Measurements from ENCODE around the gene CEBPE. TPM values are rescaled to one million over a fixed set of nuclear protein-coding genes. Genes with fewer than 3 reads are reported as not detected.

Gene CEBPE
- total RNA-seq, 1 donor from 2014 or later, result not detected

DNA sequence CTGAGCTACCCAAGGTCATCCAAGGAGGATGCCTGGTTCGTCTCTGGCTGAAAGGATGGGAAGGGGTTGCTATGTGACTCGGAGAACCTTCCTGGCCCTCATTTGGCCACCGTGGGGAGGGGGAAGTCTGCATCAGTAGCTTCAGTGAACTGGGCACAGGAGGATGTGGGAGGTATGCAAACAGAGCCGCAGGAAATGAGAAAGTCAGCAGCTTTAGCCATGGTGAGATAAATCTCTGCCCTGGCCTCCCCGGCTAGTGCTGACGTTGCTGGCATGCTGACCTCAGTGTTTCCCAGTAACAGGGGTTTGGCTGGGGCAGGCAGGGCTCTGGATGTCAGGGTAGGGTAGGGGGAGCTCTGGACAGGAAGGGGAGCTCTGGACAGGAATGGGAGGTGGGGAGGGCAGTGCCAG is 2.3 kb upstream of the CEBPE start:
- DNase-seq (ENCODE audit: low spot score), result no peak
- peaks cover 3% of the 10 kb centered on the region for H3K27me3 Mint-ChIP-seq (ENCODE audit: low read depth)
- TF ChIP-seq, protein P1, sequence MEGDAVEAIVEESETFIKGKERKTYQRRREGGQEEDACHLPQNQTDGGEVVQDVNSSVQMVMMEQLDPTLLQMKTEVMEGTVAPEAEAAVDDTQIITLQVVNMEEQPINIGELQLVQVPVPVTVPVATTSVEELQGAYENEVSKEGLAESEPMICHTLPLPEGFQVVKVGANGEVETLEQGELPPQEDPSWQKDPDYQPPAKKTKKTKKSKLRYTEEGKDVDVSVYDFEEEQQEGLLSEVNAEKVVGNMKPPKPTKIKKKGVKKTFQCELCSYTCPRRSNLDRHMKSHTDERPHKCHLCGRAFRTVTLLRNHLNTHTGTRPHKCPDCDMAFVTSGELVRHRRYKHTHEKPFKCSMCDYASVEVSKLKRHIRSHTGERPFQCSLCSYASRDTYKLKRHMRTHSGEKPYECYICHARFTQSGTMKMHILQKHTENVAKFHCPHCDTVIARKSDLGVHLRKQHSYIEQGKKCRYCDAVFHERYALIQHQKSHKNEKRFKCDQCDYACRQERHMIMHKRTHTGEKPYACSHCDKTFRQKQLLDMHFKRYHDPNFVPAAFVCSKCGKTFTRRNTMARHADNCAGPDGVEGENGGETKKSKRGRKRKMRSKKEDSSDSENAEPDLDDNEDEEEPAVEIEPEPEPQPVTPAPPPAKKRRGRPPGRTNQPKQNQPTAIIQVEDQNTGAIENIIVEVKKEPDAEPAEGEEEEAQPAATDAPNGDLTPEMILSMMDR (IDR thresholded peaks at IDR 0.05), result no peak
- H3K4me3 Mint-ChIP-seq (ENCODE audit: unreplicated experiment), result no peak overlapping the region
- no peaks in the 10 kb centered on the region for H3K36me3 Mint-ChIP-seq (ENCODE audit: low read depth)
- H3K27ac Mint-ChIP-seq (ENCODE audit: unreplicated experiment), result peak overlapping the region; percentile 22
- H3K9me3 Mint-ChIP-seq (ENCODE audit: low read depth), result no peaks in the 10 kb centered on the region
- peaks cover 9% of the 10 kb centered on the region for H3K4me1 Mint-ChIP-seq (ENCODE audit: low read depth)

DNA sequence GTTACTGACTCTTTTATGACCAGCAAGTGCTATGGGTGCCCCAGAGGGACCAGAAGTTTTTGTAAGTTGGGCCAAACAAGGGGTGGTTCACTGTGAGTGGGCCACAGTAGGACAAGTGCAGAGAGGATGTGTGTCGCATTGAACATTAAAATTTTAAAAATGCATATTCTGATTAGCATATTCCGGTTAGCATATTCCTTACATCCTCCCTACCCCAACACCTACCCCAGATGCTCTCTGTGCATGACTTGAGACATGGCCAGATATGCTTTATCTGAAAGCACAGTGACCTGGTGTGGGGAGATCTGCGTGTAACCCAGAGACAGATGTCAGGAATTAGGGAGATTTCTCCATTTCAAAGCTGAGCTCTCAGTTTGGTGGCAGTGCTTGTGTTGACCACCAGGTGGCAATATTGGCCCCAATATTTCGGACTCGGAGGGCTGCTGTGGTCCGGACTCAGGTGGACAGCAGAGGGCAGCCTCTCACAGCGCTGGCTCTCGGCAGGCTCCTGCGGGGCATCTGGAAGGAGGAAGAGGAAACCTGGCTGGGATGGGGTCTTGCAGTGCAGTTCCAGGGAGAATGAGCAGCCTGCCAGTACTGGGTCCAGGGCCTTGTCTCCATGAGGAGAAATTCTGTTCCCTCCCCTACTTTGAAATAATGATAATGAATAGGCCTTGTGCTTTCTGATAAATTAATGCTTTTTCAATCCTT is 1.6 kb upstream of the CEBPE start:
- no peak overlapping the region for H3K4me3 Mint-ChIP-seq (ENCODE audit: unreplicated experiment)
- no peaks in the 10 kb centered on the region for H3K36me3 Mint-ChIP-seq (ENCODE audit: low read depth)
- DNase-seq (ENCODE audit: low spot score), result no peak
- H3K9me3 Mint-ChIP-seq (ENCODE audit: low read depth), result no peaks in the 10 kb centered on the region
- no peaks in the 10 kb centered on the region for H3K27me3 Mint-ChIP-seq (ENCODE audit: low read depth)
- no peak overlapping the region for H3K27ac Mint-ChIP-seq (ENCODE audit: unreplicated experiment)
- H3K4me1 Mint-ChIP-seq (ENCODE audit: low read depth), result peaks cover 9% of the 10 kb centered on the region
- TF ChIP-seq, protein P1 (IDR thresholded peaks at IDR 0.05), result peak; percentile 100

DNA sequence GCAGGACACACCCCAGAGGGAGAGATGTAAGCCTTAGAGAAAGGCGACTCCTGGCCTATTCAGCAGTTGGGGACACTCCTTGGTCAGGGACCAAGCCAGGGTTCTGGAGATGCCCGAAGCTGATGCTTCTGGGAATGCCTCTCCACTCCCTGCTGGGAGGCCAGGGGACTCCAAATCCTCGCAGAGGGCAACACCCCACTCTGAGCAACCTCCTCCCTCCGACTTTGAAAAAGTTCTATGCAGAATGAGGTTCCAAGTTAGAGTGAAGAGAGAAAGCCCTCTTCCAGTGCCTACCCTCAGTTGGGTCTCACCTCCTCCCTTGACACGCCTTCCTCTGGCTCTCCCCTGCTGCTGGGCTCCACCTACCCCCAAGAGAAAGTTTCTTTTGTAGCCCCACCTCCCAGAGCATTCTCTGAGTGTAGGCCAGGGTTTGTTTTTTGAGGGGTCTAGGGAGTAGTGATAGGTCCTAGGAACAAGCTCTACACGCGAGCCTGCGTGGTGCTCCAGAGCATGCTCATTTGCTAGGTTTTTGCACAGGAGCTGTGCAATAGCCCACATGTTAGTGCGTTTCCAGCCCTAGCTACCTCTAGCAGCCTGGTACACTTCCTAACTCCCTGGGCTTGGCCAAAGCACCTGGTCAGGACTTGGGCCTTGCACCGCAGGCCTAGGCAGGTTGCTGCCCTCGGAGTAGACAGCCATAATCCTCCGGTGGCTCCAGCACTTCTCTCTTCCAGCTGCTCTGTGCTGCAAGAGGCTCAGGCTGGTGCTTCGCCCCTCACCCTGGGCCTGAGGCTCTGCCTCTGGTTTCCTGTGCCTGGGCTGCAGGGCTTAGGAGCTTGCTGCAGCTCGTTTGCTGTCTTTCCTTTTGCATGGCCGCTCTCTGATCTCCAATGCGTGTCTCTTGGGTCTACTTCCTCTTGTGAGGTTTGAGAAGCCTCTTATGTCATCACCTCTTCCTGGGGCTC is 590 bp upstream of the CEBPE start:
- no peak for DNase-seq (ENCODE audit: low spot score)
- Mint-ChIP-seq H3K27ac (ENCODE audit: unreplicated experiment) (no peak overlapping the region), H3K4me1 (ENCODE audit: low read depth) (peaks cover 15% of the 10 kb centered on the region), H3K27me3 (ENCODE audit: low read depth) (no peaks in the 10 kb centered on the region), H3K4me3 (ENCODE audit: unreplicated experiment) (no peak overlapping the region), H3K9me3 (ENCODE audit: low read depth) (no peaks in the 10 kb centered on the region), H3K36me3 (ENCODE audit: low read depth) (no peaks in the 10 kb centered on the region)
- TF ChIP-seq, protein P1 (IDR thresholded peaks at IDR 0.05), result no peak

DNA sequence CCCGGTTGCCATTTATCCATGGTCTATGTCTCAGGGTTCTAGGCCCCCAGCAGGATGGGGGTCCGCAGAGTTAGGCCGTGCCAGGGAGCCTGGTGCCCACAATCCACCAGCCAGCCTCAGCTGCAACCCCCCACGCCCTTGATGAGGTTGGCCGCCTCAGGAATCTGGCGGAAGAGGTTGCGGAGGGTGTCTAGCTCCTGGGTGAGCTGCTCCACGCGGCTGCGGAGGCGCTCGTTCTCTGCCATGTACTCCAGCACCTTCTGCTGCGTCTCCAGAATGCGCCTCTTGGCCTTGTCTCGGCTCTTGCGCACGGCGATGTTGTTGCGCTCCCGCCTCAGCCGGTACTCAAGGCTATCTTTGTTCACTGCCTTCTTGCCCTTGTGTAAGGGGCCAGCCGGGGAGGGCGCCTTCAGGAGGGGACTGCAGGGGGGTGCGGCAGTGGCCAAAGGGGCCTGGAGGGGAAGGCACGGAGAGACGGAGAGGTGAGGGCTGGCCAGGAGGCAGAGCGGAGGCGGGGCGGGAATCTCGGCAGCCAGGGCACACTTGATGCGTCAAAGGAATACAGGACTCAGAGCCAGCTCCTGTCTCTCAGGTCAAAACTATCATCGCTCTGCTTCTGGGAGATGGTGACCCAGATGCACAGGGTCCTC is 1.6 kb downstream of the CEBPE start:
- Mint-ChIP-seq H3K4me3 (ENCODE audit: unreplicated experiment) (no peak overlapping the region), H3K27me3 (ENCODE audit: low read depth) (no peaks in the 10 kb centered on the region), H3K9me3 (ENCODE audit: low read depth) (no peaks in the 10 kb centered on the region), H3K36me3 (ENCODE audit: low read depth) (no peaks in the 10 kb centered on the region), H3K27ac (ENCODE audit: unreplicated experiment) (no peak overlapping the region), H3K4me1 (ENCODE audit: low read depth) (peaks cover 17% of the 10 kb centered on the region)
- no peak for DNase-seq (ENCODE audit: low spot score)
- TF ChIP-seq, protein P1 (IDR thresholded peaks at IDR 0.05), result no peak

DNA sequence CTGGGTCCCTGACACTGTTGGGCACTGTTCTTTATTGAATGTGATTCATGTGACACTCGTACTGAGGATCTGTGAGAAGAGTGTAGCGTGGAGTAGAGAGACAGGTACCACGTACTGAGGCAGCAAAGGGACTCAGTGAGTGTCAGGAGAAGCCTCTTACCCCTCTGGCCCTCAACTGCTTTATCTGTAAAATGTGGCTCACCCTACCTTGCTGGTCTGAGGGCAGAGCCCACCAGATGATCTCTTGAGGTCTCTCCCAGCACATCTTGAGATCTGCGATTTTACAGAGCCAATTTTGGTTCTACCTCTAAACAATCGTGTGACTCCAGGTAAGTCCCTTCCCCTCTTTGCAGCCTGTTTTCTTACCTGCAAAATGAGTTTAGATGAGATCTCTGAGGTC is 3.1 kb downstream of the CEBPE start:
- TF ChIP-seq, protein P1 (IDR thresholded peaks at IDR 0.05), result no peak
- H3K27ac Mint-ChIP-seq (ENCODE audit: unreplicated experiment), result no peak overlapping the region
- no peak for DNase-seq (ENCODE audit: low spot score)
- H3K27me3 Mint-ChIP-seq (ENCODE audit: low read depth), result no peaks in the 10 kb centered on the region
- H3K4me1 Mint-ChIP-seq (ENCODE audit: low read depth), result peaks cover 10% of the 10 kb centered on the region
- H3K9me3 Mint-ChIP-seq (ENCODE audit: low read depth), result no peaks in the 10 kb centered on the region
- no peaks in the 10 kb centered on the region for H3K36me3 Mint-ChIP-seq (ENCODE audit: low read depth)
- H3K4me3 Mint-ChIP-seq (ENCODE audit: unreplicated experiment), result no peak overlapping the region
